GM23338 (cell line): ENCODE results near the gene FRMD4A. TPM values are rescaled to one million over a fixed set of nuclear protein-coding genes. Genes with fewer than 3 reads are reported as not detected.

ENCODE experiments used
- ATAC-seq: fragments of 200-7000 bp; cut with Tn5 transposase; 3 replicates; pipeline ENCODE4 v1.9.1; 2020
- DNase-seq: peaks from one replicate; pipeline ENCODE4 v3.0.0-alpha.2; 2015; ENCODE audit warnings: low spot score
- H2AFZ ChIP-seq: fragments of 200-600 bp; sonication (generic); 2 replicates; pipeline ENCODE4 v1.8.0; 2016; ENCODE audit warnings: antibody characterized with exemption, mild to moderate bottlenecking, moderate library complexity
- H3F3A ChIP-seq: fragments of 200-600 bp; sonication (generic); replicated peaks from 2 replicates; pipeline ENCODE4 v1.8.0; 2017; ENCODE audit warnings: antibody characterized with exemption, mixed run types, low read depth
- H3K27ac ChIP-seq: fragments of 200-600 bp; sonication (generic); 2 replicates; pipeline ENCODE4 v1.6.1; 2016; ENCODE audit warnings: low read depth
- H3K27me3 ChIP-seq: fragments of 200-600 bp; sonication (generic); 2 replicates; pipeline ENCODE4 v1.8.0; 2016; ENCODE audit warnings: mild to moderate bottlenecking, mixed run types, moderate library complexity; ENCODE audit not compliant: insufficient read depth
- H3K36me3 ChIP-seq: fragments of 200-600 bp; sonication (generic); 2 replicates; pipeline ENCODE4 v1.8.0; 2016; ENCODE audit warnings: mild to moderate bottlenecking; ENCODE audit not compliant: insufficient read depth
- H3K4me1 ChIP-seq: fragments of 200-600 bp; sonication (generic); 2 replicates; pipeline ENCODE4 v1.8.0; 2016; ENCODE audit warnings: mild to moderate bottlenecking, moderate library complexity; ENCODE audit not compliant: insufficient read depth
- H3K4me2 ChIP-seq: fragments of 200-600 bp; sonication (generic); 2 replicates; pipeline ENCODE4 v1.7.1; 2017; ENCODE audit warnings: mixed run types
- H3K4me3 ChIP-seq: fragments of 200-600 bp; sonication (generic); 2 replicates; pipeline ENCODE4 v1.6.1; 2016; ENCODE audit warnings: mixed run types
- H3K79me2 ChIP-seq: fragments of 200-600 bp; sonication (generic); replicated peaks from 2 replicates; pipeline ENCODE4 v1.8.0; 2017; ENCODE audit warnings: mild to moderate bottlenecking; ENCODE audit not compliant: insufficient read depth
- H3K9me2 ChIP-seq: fragments of 200-600 bp; sonication (generic); 2 replicates; pipeline ENCODE4 v1.8.0; 2017; ENCODE audit not compliant: insufficient read depth
- H4K20me1 ChIP-seq: fragments of 200-600 bp; sonication (generic); replicated peaks from 2 replicates; pipeline ENCODE4 v1.8.0; 2017; ENCODE audit warnings: mild to moderate bottlenecking; ENCODE audit not compliant: insufficient read depth
- H3K27ac Mint-ChIP-seq: 2 replicates; pipeline ENCODE4 v1.8.0; 2020; ENCODE audit warnings: inconsistent platforms, mild to moderate bottlenecking, moderate library complexity, mixed read lengths
- H3K27me3 Mint-ChIP-seq: 3 replicates; pipeline ENCODE4 v1.8.0; 2022; ENCODE audit warnings: low read depth, mild to moderate bottlenecking, moderate library complexity, mixed read lengths, inconsistent platforms; ENCODE audit not compliant: insufficient read depth, poor library complexity
- H3K36me3 Mint-ChIP-seq: 3 replicates; pipeline ENCODE4 v1.8.0; 2021; ENCODE audit warnings: low read depth, mild to moderate bottlenecking, inconsistent platforms, moderate library complexity, mixed read lengths
- H3K4me1 Mint-ChIP-seq: 3 replicates; pipeline ENCODE4 v1.8.0; 2020; ENCODE audit warnings: mild to moderate bottlenecking, inconsistent platforms, mixed read lengths
- H3K4me3 Mint-ChIP-seq: 3 replicates; pipeline ENCODE4 v1.8.0; 2021; ENCODE audit warnings: moderate library complexity, mild to moderate bottlenecking, inconsistent platforms, mixed read lengths
- H3K9me3 Mint-ChIP-seq: 3 replicates; pipeline ENCODE4 v1.8.0; 2020; ENCODE audit warnings: moderate library complexity, mild to moderate bottlenecking, inconsistent platforms, mixed read lengths
- CREB1 ChIP-seq: fragments of 250-450 bp; sonication (Bioruptor Pico); IDR thresholded peaks from 2 replicates; pipeline ENCODE4 v1.5.0; 2020; ENCODE audit warnings: low read depth, mild to moderate bottlenecking, moderate library complexity
- EZH2phosphoT487 ChIP-seq: fragments of 200-600 bp; sonication (generic); IDR thresholded peaks from one replicate; pipeline ENCODE4 v1.8.1; 2018; ENCODE audit warnings: antibody characterized with exemption; ENCODE audit not compliant: unreplicated experiment
- NANOG ChIP-seq: IDR thresholded peaks from 2 replicates; pipeline ENCODE4 v1.6.1; 2016; ENCODE audit warnings: antibody characterized with exemption, borderline replicate concordance
- POLR2AphosphoS5 ChIP-seq: IDR thresholded peaks from 2 replicates; pipeline ENCODE4 v1.6.1; 2016; ENCODE audit warnings: antibody characterized with exemption, low read depth
- ZNF114 ChIP-seq: fragments of 250-450 bp; sonication (Bioruptor Pico); IDR thresholded peaks from 2 replicates; pipeline ENCODE4 v1.5.0; 2020; ENCODE audit warnings: mild to moderate bottlenecking, moderate library complexity
- ZNF331 ChIP-seq: fragments of 250-450 bp; sonication (Bioruptor Pico); IDR thresholded peaks from 2 replicates; pipeline ENCODE4 v1.5.0; 2020; ENCODE audit warnings: low read depth, mild to moderate bottlenecking, moderate library complexity
- polyA plus RNA-seq: library from polyadenylated mRNA; unstranded; fragments of >200 nt; fragmentation: Nextera tagmentation; extraction: Ambion mirVana; gene quantifications from 2 replicates; pipeline ENCODE4 v1.2.1, GENCODE V29; 2016
- total RNA-seq: library from RNA; depleted of rRNA; stranded (reverse); fragments of >200 nt; shearing (Covaris generic); gene quantifications from 2 replicates; pipeline ENCODE4 v1.2.3, GENCODE V29; 2014
- TF ChIP-seq, protein P1 (sequence below), 2 experiments: fragments of 200-600 bp in 1 of 2; sonication (generic) in 1 of 2; conservative IDR thresholded peaks; 2 replicates each; pipeline versions ENCODE4 v1.5.1 to v1.6.1; 2016 to 2017; ENCODE audit warnings: antibody characterized with exemption in 2 of 2, low read depth in 2 of 2, mild to moderate bottlenecking in 2 of 2, moderate library complexity in 1 of 2
- TF ChIP-seq, protein P2 (sequence below): IDR thresholded peaks from 2 replicates; pipeline ENCODE4 v1.6.1; 2016; ENCODE audit warnings: antibody characterized with exemption

Gene FRMD4A
- total and polyA plus RNA-seq, 2 experiments from 2014 or later: 14.0 to 20.1 TPM

DNA sequence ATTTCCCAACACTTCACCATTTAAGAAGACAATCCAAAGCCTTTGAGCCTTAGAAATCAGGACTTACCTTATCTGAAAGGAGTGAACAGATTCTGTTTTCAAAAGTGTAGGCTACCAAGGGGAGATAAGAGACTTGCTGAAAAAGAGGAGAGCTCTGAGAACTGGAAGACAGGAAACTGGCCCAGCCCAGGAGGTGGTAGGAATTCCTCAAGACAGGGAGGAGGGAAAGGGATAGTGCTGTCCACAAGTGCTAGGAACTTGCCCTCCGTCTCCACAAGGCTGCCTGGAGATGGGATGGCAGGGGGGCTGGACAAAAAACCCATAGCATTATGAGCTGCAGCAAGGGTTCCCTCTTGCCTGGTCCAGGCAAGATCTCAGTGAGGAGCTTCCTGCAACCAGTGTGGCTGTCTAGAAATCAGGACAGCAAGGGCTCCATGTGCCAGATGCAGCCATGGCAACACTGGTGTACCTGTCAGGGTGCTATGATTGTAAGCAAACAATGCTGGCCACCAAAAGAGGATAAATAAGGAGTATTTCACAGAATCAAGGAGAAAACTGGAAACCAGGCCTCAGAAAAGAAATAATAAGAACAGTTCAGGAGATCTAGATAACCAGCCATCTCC is 22.7 kb upstream of the FRMD4A start:
- Histone ChIP-seq H3K36me3 (no peaks in the 10 kb centered on the region), H3K27ac (no peak overlapping the region), H3K79me2 (no peaks in the 10 kb centered on the region), H3K27me3 (no peaks in the 10 kb centered on the region), H3K4me1 (no peaks in the 10 kb centered on the region), H2AFZ (0 out of 2 replicates have a peak overlapping the region, but pooled peaks have one; percentile 43), H3K4me3 (no peak overlapping the region), H3K9me2 (no peaks in the 10 kb centered on the region), H3K4me2 (no peak overlapping the region), H3F3A (no peaks in the 10 kb centered on the region), H4K20me1 (no peaks in the 10 kb centered on the region)
- Mint-ChIP-seq H3K4me1 (peaks cover 6% of the 10 kb centered on the region), H3K27me3 (peaks cover 8% of the 10 kb centered on the region), H3K9me3 (no peaks in the 10 kb centered on the region), H3K27ac (no peak overlapping the region), H3K4me3 (no peak overlapping the region), H3K36me3 (no peaks in the 10 kb centered on the region)
- no peak for TF ChIP-seq POLR2AphosphoS5
- TF ChIP-seq NANOG: no peak
- no peak for TF ChIP-seq EZH2phosphoT487
- no peak for TF ChIP-seq CREB1 (CRISPR knock-in tag)
- TF ChIP-seq ZNF331: no peak
- DNase-seq: peak; percentile 33
- peak; percentile 51 for ATAC-seq

DNA sequence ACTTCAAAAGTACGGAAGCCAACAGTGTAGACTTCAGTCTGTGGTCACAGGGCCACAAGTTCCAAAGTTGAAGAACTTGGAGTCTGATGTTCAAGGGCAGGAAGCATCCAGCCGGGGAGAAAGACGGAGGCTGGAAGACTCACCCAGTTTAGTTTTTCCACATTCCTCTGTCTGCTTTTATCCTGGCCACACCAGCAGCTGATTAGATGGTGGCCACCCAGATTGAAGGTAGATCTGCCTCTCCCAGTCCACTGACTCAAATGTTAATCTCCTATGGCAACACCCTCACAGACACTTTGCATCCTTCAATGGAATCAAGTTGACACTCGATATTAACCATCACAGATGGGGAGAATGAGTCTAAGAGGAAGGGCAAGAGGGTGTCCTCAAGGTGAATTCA is 19.3 kb upstream of the FRMD4A start:
- Mint-ChIP-seq H3K4me1 (peaks cover 6% of the 10 kb centered on the region), H3K27ac (no peak overlapping the region), H3K27me3 (peaks cover 5% of the 10 kb centered on the region), H3K9me3 (no peaks in the 10 kb centered on the region), H3K36me3 (no peaks in the 10 kb centered on the region), H3K4me3 (no peak overlapping the region)
- Histone ChIP-seq H3K4me2 (no peak overlapping the region), H3K27ac (no peak overlapping the region), H3K27me3 (no peaks in the 10 kb centered on the region), H2AFZ (no peak overlapping the region), H3K79me2 (no peaks in the 10 kb centered on the region), H3K9me2 (no peaks in the 10 kb centered on the region), H3K4me1 (no peaks in the 10 kb centered on the region), H3K4me3 (no peak overlapping the region), H4K20me1 (no peaks in the 10 kb centered on the region), H3F3A (no peaks in the 10 kb centered on the region), H3K36me3 (no peaks in the 10 kb centered on the region)
- ATAC-seq (no peak), DNase-seq (no peak)
- TF ChIP-seq, protein P1, sequence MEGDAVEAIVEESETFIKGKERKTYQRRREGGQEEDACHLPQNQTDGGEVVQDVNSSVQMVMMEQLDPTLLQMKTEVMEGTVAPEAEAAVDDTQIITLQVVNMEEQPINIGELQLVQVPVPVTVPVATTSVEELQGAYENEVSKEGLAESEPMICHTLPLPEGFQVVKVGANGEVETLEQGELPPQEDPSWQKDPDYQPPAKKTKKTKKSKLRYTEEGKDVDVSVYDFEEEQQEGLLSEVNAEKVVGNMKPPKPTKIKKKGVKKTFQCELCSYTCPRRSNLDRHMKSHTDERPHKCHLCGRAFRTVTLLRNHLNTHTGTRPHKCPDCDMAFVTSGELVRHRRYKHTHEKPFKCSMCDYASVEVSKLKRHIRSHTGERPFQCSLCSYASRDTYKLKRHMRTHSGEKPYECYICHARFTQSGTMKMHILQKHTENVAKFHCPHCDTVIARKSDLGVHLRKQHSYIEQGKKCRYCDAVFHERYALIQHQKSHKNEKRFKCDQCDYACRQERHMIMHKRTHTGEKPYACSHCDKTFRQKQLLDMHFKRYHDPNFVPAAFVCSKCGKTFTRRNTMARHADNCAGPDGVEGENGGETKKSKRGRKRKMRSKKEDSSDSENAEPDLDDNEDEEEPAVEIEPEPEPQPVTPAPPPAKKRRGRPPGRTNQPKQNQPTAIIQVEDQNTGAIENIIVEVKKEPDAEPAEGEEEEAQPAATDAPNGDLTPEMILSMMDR (conservative IDR thresholded peaks at IDR 0.05; ENCODE audit: low read depth in 2 of 2): no peak
- TF ChIP-seq CREB1 (CRISPR knock-in tag): no peak
- TF ChIP-seq ZNF114 (CRISPR knock-in tag): no peak

- Histone ChIP-seq H4K20me1 (no peaks in the 10 kb centered on the region), H3K79me2 (no peaks in the 10 kb centered on the region), H3K4me3 (no peak overlapping the region), H3K27me3 (no peaks in the 10 kb centered on the region), H3K4me1 (no peaks in the 10 kb centered on the region), H3K27ac (no peak overlapping the region), H3K4me2 (no peak overlapping the region), H3K36me3 (no peaks in the 10 kb centered on the region), H2AFZ (no peak overlapping the region), H3F3A (no peaks in the 10 kb centered on the region), H3K9me2 (no peaks in the 10 kb centered on the region)
- no peaks in the 10 kb centered on the region for H3K36me3 Mint-ChIP-seq
- ATAC-seq (no peak), DNase-seq (no peak)
- H3K9me3 Mint-ChIP-seq: no peaks in the 10 kb centered on the region
- H3K27me3 Mint-ChIP-seq: peaks cover 5% of the 10 kb centered on the region
- TF ChIP-seq, protein P2, sequence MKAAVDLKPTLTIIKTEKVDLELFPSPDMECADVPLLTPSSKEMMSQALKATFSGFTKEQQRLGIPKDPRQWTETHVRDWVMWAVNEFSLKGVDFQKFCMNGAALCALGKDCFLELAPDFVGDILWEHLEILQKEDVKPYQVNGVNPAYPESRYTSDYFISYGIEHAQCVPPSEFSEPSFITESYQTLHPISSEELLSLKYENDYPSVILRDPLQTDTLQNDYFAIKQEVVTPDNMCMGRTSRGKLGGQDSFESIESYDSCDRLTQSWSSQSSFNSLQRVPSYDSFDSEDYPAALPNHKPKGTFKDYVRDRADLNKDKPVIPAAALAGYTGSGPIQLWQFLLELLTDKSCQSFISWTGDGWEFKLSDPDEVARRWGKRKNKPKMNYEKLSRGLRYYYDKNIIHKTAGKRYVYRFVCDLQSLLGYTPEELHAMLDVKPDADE: no peak
- no peak for TF ChIP-seq ZNF331
- peaks cover 6% of the 10 kb centered on the region for H3K4me1 Mint-ChIP-seq
- H3K27ac Mint-ChIP-seq: no peak overlapping the region
- H3K4me3 Mint-ChIP-seq: no peak overlapping the region
Observed at GRCh38 chr10:14349081-14349480, 18.4 kb upstream of the FRMD4A start.
